Bronchial epithelial cell (primary cell): ENCODE data around the gene CCDC66. TPM values are rescaled to one million over a fixed set of nuclear protein-coding genes. Genes with fewer than 3 reads are reported as not detected.
A peak's percentile ranks its signal among the peaks of the same experiment; 100 is the strongest.

Experiments used
- DNase-seq: peaks from one replicate; pipeline ENCODE4 v3.0.0-alpha.2; 2010; ENCODE audit warnings: low read depth
- FAIRE-seq: peaks from 2 replicates; lab custom pipeline; 2011; peaks lifted over from hg19 to GRCh38; lab: Jason Lieb, UNC
- H3K27me3 ChIP-seq: 2 replicates; pipeline ENCODE4 v1.5.1; 2011; ENCODE audit warnings: low read length; ENCODE audit not compliant: control insufficient read depth, insufficient read depth
- H3K36me3 ChIP-seq: 2 replicates; pipeline ENCODE4 v1.5.1; 2011; ENCODE audit warnings: low read length; ENCODE audit not compliant: control insufficient read depth, insufficient read depth
- H3K4me3 ChIP-seq: 2 replicates; pipeline ENCODE4 v1.5.1; 2011; ENCODE audit warnings: mild to moderate bottlenecking, low read depth, low read length, control low read depth
- total RNA-seq: library from RNA; depleted of rRNA; stranded (reverse); fragments of >200 nt; gene quantifications from 2 replicates; pipeline ENCODE4 v1.2.1, GENCODE V29; 2014
- TF ChIP-seq, protein P1 (sequence below): IDR thresholded peaks from 2 replicates; pipeline ENCODE4 v1.5.1; 2011; ENCODE audit warnings: mild to moderate bottlenecking, moderate library complexity, low read length, control low read depth, inconsistent platforms; ENCODE audit not compliant: insufficient read depth, severe bottlenecking

CCDC66 gene
- total RNA-seq, result 13.7 and 22.3 TPM in 2 replicates

- TF ChIP-seq, protein P1, sequence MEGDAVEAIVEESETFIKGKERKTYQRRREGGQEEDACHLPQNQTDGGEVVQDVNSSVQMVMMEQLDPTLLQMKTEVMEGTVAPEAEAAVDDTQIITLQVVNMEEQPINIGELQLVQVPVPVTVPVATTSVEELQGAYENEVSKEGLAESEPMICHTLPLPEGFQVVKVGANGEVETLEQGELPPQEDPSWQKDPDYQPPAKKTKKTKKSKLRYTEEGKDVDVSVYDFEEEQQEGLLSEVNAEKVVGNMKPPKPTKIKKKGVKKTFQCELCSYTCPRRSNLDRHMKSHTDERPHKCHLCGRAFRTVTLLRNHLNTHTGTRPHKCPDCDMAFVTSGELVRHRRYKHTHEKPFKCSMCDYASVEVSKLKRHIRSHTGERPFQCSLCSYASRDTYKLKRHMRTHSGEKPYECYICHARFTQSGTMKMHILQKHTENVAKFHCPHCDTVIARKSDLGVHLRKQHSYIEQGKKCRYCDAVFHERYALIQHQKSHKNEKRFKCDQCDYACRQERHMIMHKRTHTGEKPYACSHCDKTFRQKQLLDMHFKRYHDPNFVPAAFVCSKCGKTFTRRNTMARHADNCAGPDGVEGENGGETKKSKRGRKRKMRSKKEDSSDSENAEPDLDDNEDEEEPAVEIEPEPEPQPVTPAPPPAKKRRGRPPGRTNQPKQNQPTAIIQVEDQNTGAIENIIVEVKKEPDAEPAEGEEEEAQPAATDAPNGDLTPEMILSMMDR, result peak; percentile 77
- FAIRE-seq, result no peak
These were observed at the start of gene CCDC66 for GRCh38 chr3:56556908-56557830. Gene CCDC66 (plus strand): TSS chr3:56557175. CDS start chr3:56557243, 68 bp downstream.

DNA sequence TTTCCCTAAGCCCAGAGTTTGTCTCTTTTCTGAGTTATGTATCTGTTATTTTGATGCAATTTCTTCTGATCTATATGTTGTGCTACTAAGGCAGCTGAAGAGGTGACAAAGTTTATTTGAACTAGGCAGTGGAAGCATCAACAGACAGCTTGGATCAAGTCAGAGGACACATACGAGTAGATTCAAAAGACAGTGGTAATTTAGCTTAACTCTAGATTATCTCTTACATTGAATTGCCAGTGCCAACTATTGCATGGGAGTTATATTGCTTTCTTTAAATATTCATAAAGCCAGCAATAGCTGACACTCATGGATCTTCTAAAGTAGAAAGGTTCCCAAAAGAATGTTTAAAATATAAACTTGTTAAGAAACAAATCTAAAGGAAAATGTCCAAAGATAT is 37.3 kb upstream of the CCDC66 start:
- FAIRE-seq (no peak), DNase-seq (no peak)
- H3K4me3 ChIP-seq, result no peak overlapping the region
- TF ChIP-seq, protein P1, result no peak
- H3K36me3 ChIP-seq, result no peaks in the 10 kb centered on the region
- peaks cover 4% of the 10 kb centered on the region for H3K27me3 ChIP-seq

More at GRCh38 chr3:56556908-56557830, at the start of gene CCDC66:
- Histone ChIP-seq H3K4me3 (peak within 1 kb of the TSS; percentile 67), H3K36me3 (no peaks in the 10 kb centered on the region), H3K27me3 (no peaks in the 10 kb centered on the region)
- peak; percentile 82 for DNase-seq

- no peak for DNase-seq
- no peak overlapping the region for H3K4me3 ChIP-seq
- TF ChIP-seq, protein P1, result no peak
- H3K27me3 ChIP-seq, result peaks cover 4% of the 10 kb centered on the region
- H3K36me3 ChIP-seq, result no peaks in the 10 kb centered on the region
- FAIRE-seq, result no peak
These were observed 34.6 kb upstream of the CCDC66 start for GRCh38 chr3:56522374-56522773.

DNA sequence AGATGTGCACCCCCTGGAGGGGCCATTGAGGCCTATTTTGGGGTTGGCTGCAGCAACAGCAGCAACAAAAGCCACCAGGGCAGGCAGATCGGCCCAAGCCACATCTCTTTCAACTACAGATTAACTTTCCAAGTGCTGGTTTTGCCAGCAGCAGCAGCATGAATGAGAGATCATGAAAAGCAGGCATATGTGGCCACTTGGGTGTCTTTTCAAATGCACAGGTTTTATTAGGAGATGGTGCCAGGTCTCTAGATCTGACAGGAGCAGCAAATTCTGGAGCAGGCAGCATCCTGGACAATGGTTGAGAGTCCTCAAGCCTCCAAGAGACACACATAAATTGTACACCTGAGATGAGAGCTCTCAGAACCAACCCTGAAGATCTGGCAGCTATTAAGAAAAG is 31.7 kb upstream of the CCDC66 start:
- no peak overlapping the region for H3K4me3 ChIP-seq
- DNase-seq (no peak), FAIRE-seq (no peak)
- TF ChIP-seq, protein P1, result no peak
- H3K27me3 ChIP-seq, result peaks cover 4% of the 10 kb centered on the region
- no peaks in the 10 kb centered on the region for H3K36me3 ChIP-seq

- Histone ChIP-seq H3K4me3 (no peak overlapping the region), H3K27me3 (no peaks in the 10 kb centered on the region), H3K36me3 (no peaks in the 10 kb centered on the region)
- FAIRE-seq (no peak), DNase-seq (no peak)
- TF ChIP-seq, protein P1, result no peak
These were observed 20.2 kb upstream of the CCDC66 start for GRCh38 chr3:56536735-56537134.
